Forelimb muscle (tissue), 1 donor: ENCODE measurements around the gene RTP1. TPM values are rescaled to one million over a fixed set of nuclear protein-coding genes. Genes with fewer than 3 reads are reported as not detected.
"Not testable (repeated sequence)": the region's sequence is repeated elsewhere in the genome, so short reads cannot be mapped to it uniquely, and the experiment has no call there.

Experiments
- DNase-seq: peaks from one replicate; pipeline ENCODE4 v3.0.0-alpha.2; 2013; ENCODE audit warnings: low read depth
- polyA plus RNA-seq: library from polyadenylated mRNA; unstranded; fragments of 120-200 nt; gene quantifications from one replicate; pipeline ENCODE4 v1.2.1, GENCODE V29; 2013; ENCODE audit not compliant: insufficient read length

The RTP1 gene
- polyA plus RNA-seq: not detected

- DNase-seq: no peak
Observed at GRCh38 chr3:187197335-187197649, at the start of gene RTP1. RTP1 (plus strand) TSS chr3:187197486; CDS start chr3:187197516, 30 bp downstream.

- no peak for DNase-seq
Observed at GRCh38 chr3:187150186-187150585, 47.1 kb upstream of the RTP1 start.

DNA sequence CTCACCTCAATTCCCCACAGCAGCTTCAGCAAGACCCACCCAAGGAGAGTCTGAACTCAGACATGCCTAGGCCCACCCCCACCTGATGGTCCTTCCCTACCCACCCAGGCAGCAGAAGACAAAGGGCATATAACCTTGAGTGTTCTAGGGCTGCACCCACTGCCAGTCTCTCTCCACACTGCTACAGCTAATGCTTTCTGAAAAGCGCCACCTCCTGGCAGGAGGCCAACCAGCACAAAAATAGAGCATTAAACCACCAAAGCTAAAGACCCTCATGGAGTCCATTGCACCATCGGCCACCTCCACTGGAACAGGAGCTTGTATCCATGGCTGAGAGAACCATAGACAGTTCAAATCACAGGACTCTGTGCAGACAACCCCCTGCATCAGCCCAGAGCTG, 46.7 kb upstream of the RTP1 start:
- no peak for DNase-seq

DNA sequence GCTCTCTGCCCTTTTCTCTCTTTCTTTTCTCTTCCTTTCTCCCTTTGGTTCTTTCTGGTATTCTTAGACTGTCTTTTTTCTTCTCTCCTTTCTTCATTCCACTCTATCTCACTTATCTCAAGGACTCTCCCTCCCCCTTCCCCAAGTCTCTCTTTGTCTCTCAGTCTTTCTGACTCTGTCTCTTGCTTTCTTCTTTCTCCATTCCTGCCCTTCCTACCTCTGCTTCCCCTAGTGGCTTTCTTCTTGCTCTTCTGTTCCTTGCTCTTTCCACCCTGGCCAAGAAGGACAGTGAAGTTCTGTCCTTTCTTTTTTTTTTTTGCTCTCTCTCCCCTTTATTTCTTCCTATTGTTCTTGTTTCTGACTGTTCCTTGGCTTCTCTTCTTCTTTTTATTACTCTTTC, 35.7 kb upstream of the RTP1 start:
- no peak for DNase-seq

DNA sequence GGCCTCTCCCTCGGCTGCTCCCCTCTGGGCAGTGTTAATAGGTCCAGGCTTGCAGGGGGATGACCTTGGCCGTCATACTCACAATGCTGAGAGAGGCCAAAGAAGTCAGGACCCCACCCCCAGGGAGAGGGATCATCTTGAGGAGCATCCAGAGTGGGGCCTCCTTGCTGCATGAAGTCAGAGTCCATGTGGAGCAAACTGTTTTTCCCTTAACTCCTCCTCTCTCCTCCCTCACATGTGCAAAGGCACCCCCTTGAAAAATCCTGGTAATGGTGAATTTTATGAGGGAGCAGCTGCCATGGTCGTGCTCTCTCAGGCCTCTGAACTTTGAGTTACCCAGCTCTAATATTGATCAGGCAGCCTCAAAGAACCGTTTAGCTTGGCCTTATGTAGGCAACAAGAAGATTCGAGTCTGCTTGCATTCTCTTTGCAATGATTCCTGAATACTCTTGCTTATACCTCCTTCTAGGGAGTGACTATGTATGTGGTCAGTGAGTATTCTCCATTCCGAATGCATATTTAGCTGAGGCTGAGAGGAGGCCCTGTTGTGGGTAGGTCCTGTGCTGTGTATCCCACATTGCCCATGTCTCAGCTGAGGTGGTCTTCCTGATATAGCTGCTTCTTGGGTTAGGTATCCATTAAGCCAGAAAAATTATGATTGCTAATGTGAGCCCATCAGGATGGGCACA, 34.9 kb upstream of the RTP1 start:
- DNase-seq: no peak

DNA sequence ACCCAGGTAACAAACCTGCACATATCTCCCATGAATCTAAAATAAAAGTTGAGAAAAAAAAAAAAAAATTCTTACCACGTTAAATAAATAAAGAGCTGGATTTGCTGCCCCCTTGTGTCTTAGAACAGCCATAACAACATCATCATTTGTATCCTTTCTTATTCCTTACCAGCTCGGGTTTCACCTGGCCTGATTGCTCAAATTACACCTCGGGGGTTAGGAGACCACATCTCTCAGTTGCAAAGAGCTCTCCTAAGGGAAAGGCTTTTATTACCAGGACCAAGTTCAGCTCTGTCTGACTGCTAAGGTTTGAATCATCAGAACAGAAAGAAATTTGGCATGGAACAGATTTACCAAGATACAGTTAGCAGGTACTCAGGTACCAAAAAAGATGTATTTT, 32.1 kb upstream of the RTP1 start:
- peak; percentile 24 for DNase-seq

- DNase-seq: no peak
Observed at GRCh38 chr3:187166750-187167149, 30.5 kb upstream of the RTP1 start.

DNA sequence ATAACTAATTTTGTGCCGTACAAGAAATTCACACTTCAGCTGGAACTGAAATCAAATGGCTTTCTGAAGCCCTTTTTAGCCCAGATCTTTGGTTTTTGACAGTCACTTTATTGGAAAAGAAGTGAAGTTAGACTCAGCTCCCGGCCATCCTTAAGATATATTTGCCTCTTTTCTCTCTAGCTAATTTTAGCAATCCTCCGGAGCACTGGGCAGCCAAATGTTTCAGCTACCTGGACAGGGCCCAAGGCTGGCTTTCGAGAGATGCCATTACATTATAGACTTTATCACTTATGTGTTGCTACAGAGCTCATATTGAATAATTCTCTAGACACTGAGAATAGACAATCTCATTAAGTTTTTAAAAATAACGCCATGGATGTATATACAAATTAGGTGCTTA, 29.5 kb upstream of the RTP1 start:
- no peak for DNase-seq

GRCh38 chr3:187169231-187169960, 27.9 kb upstream of the RTP1 start:
- no peak for DNase-seq

DNA sequence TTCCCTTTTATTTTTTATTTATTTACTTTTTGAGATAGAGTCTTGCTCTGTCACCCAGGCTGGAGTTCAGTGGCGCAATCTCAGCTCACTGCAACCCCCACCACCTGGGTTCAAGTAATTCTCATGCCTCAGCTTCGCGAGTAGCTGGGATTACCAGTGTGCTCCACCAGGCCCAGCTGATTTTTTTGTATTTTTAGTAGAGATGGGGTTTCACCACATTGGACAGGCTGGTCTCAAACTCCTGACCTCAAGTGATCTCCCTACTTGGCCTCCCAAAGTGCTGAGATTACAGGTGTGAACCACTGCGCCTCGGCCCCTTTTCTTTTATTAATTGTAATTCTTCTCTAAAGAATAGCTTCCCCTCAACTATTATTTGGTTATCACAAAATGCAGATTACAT, 26.4 kb upstream of the RTP1 start:
- DNase-seq: not testable (repeated sequence)

DNA sequence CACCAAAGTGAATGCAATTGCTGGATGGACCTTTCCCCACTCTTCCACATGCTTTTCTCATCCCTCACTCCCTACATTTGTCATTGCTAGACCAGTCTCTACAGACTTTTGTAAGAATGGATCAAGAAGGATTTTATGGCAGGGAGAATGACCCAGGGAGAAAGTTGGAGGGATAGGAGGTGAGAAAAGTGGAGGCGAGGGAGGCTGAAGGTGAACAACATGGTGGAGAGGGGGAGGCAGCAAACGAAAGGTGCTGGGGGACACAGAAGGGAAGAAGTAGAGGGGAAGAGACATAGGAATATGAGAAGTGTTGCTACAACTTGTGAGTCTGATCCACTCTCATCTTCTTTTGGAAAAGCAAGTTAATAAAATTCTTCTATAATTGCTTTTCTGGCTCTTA, 24.4 kb upstream of the RTP1 start:
- DNase-seq: no peak

GRCh38 chr3:187181454-187182170, 15.7 kb upstream of the RTP1 start:
- DNase-seq: no peak

- DNase-seq: no peak
Observed at GRCh38 chr3:187183210-187183862, 13.9 kb upstream of the RTP1 start.

DNA sequence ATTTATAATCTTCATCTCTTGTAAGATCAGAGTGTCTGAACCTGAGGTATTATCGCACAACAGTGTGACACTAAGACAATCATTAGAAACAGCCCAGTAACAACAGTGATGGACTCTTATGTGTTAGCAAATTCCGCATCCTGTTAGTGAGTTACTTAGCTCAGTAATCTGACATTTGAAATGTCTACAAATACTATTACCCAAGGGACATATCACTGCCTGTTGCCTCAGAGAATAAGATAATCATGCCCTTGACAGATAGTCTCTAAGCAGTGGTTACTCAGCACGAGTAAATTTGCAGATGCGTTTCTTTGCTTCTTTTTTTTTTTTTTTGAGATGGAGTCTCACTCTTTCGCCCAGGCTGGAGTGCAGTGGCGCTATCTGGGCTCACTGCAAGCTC, 13.4 kb upstream of the RTP1 start:
- DNase-seq: no peak

- no peak for DNase-seq
Observed at GRCh38 chr3:187185759-187186158, 11.5 kb upstream of the RTP1 start.

DNA sequence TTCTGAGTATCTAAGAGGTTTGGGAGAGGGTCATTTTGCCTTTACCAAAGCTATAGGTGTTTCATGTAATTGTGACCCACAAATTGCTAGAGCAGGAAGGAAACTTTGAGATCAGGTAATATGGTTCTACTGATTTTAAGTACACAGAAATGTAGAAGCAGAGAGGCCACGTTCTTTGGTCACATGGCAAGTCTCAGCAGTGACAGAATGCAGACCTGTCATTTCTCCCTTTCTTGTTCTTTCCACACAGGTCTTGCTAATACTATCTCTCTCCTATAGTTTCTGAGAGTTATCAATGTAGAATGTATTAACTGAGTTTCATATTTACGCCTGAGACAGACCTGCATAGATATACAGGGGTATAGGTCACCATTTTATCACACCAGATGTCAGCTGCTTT, 10.9 kb upstream of the RTP1 start:
- no peak for DNase-seq

DNA sequence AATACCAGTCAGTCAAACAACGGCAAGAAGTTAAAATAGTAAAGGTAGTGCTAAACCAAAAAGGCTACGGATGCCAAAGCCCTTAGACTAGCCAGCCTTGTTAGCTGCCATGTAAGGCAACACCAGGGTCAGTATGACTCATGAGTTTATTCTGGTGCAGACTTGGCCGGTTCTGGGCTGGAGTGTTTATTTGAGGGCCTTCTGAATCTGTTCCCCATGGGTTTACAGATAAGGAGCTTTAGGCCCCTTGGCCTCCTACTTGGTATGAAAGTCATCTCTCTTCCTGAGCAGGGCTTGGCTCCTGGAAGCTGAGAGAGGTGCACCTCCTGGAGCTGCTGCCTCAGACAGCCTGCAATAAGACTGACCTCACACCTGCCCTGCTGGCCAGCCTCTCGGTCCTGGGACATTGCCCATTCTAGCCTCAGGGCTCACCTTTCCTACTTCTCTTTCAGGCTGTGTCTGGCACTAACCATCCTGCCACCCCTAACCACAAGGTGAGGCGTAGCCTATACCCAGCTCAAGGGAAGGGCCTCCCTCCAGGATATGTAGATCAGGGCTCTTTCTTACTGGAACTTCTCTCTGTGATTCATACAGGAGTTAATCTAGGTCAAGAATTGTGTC, 10.4 kb upstream of the RTP1 start:
- DNase-seq: no peak

DNA sequence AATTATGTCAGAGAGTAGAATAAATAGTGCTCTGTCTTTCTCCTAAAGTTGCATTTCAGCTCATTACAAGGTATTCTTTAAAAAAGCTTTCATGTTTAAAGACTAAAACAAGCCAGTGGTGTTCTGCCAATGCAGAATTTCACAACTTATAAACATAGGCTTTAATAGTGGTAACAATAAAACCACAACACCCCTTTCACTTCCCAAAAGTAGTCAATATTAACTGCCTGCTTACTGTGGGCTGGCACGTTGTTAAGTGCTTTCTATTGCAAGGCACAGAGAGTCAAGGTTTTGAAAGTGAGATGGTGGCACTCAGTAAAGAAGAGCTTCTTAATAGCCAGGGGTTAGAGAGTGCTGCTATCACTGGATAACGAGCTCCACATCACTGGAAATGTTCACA, 8.4 kb upstream of the RTP1 start:
- DNase-seq: no peak

DNA sequence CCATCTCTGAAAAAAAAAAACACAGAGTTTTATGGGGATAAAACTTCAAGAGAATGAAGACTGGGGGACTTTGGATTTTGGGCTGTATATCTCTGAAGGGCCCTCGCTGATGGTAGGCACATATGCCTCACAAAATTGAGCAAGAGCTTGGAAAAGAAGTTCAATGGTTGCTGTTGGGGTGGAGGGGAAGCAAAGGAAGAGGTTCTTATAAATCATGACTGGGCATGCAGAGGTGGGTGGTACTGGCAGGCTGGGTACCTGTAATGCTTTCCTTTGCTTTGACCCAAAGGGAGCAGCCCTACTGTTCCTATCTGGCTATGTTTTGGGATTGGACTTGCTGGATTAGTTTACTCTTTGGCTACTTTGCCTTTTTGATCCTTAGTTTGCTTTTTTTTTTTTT, 6.0 kb upstream of the RTP1 start:
- DNase-seq: no peak

- no peak for DNase-seq
Observed at GRCh38 chr3:187193181-187193580, 4.1 kb upstream of the RTP1 start.

DNA sequence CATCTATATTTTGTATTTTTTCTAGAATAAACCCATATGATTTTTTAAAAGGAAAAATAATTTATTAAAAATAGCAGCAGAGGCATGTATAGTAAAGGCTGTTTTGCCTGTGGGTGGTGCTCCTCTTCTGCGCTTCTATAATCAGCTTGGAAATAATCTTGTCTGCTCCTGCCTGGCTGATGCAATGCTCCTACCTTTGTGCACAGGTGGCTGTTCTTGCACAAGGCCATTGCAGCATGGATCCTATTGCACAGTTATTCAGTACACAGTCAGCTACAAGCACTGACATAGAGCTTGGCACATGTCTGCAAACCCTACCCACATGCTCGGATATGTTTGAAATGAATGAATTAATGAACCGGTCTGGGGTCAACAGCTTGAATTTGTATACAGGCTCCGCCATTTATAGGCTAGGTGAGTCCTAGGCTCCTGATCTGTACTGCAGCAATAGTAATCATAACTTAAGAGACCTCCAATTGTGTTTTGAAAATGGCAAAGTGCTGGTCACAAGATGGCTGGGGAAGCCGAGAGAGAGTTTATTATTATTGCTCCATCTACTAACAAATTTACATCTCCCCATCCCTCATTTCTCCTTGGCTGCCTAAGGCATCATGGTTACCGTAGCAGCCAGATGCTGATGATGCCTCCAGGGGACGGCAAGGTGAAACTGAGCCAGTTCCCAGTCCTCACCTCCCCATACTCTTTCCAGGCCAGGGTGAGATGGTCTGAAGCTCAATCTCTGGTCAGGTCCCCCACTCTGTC, 532 bp upstream of the RTP1 start:
- no peak for DNase-seq
